Lower leg skin (tissue), 4 donors: ENCODE results near the gene URM1. TPM values are rescaled to one million over a fixed set of nuclear protein-coding genes. Genes with fewer than 3 reads are reported as not detected.

Experiments
- DNase-seq, 2 donors: peaks; one replicate each; pipeline ENCODE4 v3.0.0-alpha.2; 2019; ENCODE audit warnings: low spot score in 2 of 2
- H3K4me3 ChIP-seq: fragments of 200-600 bp; sonication (generic); 2 replicates; pipeline ENCODE4 v1.5.1; 2017; ENCODE audit warnings: mild to moderate bottlenecking, low read depth; ENCODE audit not compliant: poor library complexity, severe bottlenecking
- CTCF ChIP-seq, 3 donors: fragments of 450-650 bp; IDR thresholded peaks; one replicate each; pipeline ENCODE4 v1.5.1; 2016; ENCODE audit warnings: antibody characterized with exemption in 3 of 3, mild to moderate bottlenecking in 3 of 3, moderate library complexity in 2 of 3
- POLR2A ChIP-seq, 2 donors: fragments of 450-650 bp; IDR thresholded peaks; one replicate each; pipeline ENCODE4 v1.6.1; 2016 to 2017; ENCODE audit warnings: antibody characterized with exemption in 2 of 2, mild to moderate bottlenecking in 1 of 2, moderate library complexity in 1 of 2
- WGBS, 2 donors: methylation state at CpG; one replicate each; pipeline ENCODE4 v1.1.5; 2018; 5-methylcytosine and 5-hydroxymethylcytosine counted together
- intact Hi-C: fragments of 100-400 bp; cut with DNase I; formaldehyde crosslinking; loops from one replicate; pipeline ENCODE4 v1.15.0; 2023; ENCODE audit warnings: low total_unique reads
- total RNA-seq, 4 donors: library from RNA; depleted of rRNA; stranded (reverse); fragments of >200 nt; gene quantifications; one replicate each; pipeline ENCODE4 v1.1.0, GENCODE V29; 2016

Gene URM1
- total RNA-seq, 4 donors from 2014 or later, result 24.3 to 37.7 (median 31.1) TPM

GRCh38 chr9:128394379-128395168 lies 23.4 kb downstream of the URM1 start:
- H3K4me3 ChIP-seq, result no peak overlapping the region
- WGBS, 2 donors, result 52 to 54% methylated on average over 9 of the region's 9 CpGs
- TF ChIP-seq POLR2A (IDR thresholded peaks at IDR 0.05), result no peak
- TF ChIP-seq CTCF (IDR thresholded peaks at IDR 0.05), result no peak
- intact Hi-C loops, result no loop called here
- DNase-seq, result no peak

- intact Hi-C loops, result no loop called here
- DNase-seq, result no peak
- no peak overlapping the region for H3K4me3 ChIP-seq
- whole genome bisulfite sequencing, 2 donors, result 9% methylated on average over 19 of the region's 19 CpGs
- TF ChIP-seq CTCF (IDR thresholded peaks at IDR 0.05) (no peak), POLR2A (IDR thresholded peaks at IDR 0.05) (no peak)
These were observed 25.9 kb downstream of the URM1 start for GRCh38 chr9:128396970-128397613.

GRCh38 chr9:128397831-128398230 lies 26.7 kb downstream of the URM1 start:
- TF ChIP-seq POLR2A (IDR thresholded peaks at IDR 0.05) (no peak), CTCF (IDR thresholded peaks at IDR 0.05) (no peak)
- no peak overlapping the region for H3K4me3 ChIP-seq

GRCh38 chr9:128399861-128400260 lies 28.7 kb downstream of the URM1 start:
- WGBS, 2 donors, result 65 to 72% methylated on average over 3 of the region's 3 CpGs
- no peak for DNase-seq
- TF ChIP-seq CTCF (IDR thresholded peaks at IDR 0.05) (no peak), POLR2A (IDR thresholded peaks at IDR 0.05) (no peak)
- no peak overlapping the region for H3K4me3 ChIP-seq
- intact Hi-C loops, result no loop called here

More at GRCh38 chr9:128397831-128398230, 26.7 kb downstream of the URM1 start:
- DNase-seq, result no peak
- 73% methylated on average over 6 to 7 of the region's 7 CpGs for WGBS, 2 donors
- intact Hi-C loops, result no loop called here

- H3K4me3 ChIP-seq, result no peak overlapping the region
- TF ChIP-seq POLR2A (IDR thresholded peaks at IDR 0.05) (no peak), CTCF (IDR thresholded peaks at IDR 0.05) (no peak)
- no peak for DNase-seq
- intact Hi-C loops, result no loop called here
- 78 to 89% methylated on average over 5 of the region's 5 CpGs for WGBS, 2 donors
These were observed 33.4 kb downstream of the URM1 start for GRCh38 chr9:128404560-128404959.
